Central memory CD4-positive, alpha-beta T cell (primary cell): ENCODE measurements around the gene HSPG2.
"Not testable (repeated sequence)": the region's sequence is repeated elsewhere in the genome, so short reads cannot be mapped to it uniquely, and the experiment has no call there.

Source experiments
- DNase-seq: peaks from one replicate; pipeline ENCODE4 v3.0.0; 2022

The HSPG2 gene

GRCh38 chr1:21932127-21932526 is 5.0 kb downstream of the HSPG2 start:
- no peak for DNase-seq

GRCh38 chr1:21931171-21932093 is 5.7 kb downstream of the HSPG2 start:
- DNase-seq = no peak

GRCh38 chr1:21930629-21931170 is 6.4 kb downstream of the HSPG2 start:
- DNase-seq = no peak

GRCh38 chr1:21930080-21930571 is 7.0 kb downstream of the HSPG2 start:
- DNase-seq = no peak

- no peak for DNase-seq
Measured at GRCh38 chr1:21927533-21928237, 9.4 kb downstream of the HSPG2 start.

- no peak for DNase-seq
Measured at GRCh38 chr1:21926814-21927532, 10.1 kb downstream of the HSPG2 start.

GRCh38 chr1:21926065-21926464 is 11.0 kb downstream of the HSPG2 start:
- no peak for DNase-seq

- DNase-seq = no peak
Measured at GRCh38 chr1:21925334-21925940, 11.7 kb downstream of the HSPG2 start.

- no peak for DNase-seq
Measured at GRCh38 chr1:21924503-21925005, 12.6 kb downstream of the HSPG2 start.

- DNase-seq = no peak
Measured at GRCh38 chr1:21922090-21923013, 14.8 kb downstream of the HSPG2 start.

GRCh38 chr1:21921100-21921875 is 15.8 kb downstream of the HSPG2 start:
- DNase-seq = no peak

GRCh38 chr1:21919520-21919919 is 17.6 kb downstream of the HSPG2 start:
- no peak for DNase-seq

GRCh38 chr1:21917239-21917631 is 19.9 kb downstream of the HSPG2 start:
- DNase-seq = not testable (repeated sequence)

- DNase-seq = no peak
Measured at GRCh38 chr1:21916447-21917238, 20.5 kb downstream of the HSPG2 start.

- no peak for DNase-seq
Measured at GRCh38 chr1:21914880-21915640, 22.1 kb downstream of the HSPG2 start.

GRCh38 chr1:21914450-21914849 is 22.7 kb downstream of the HSPG2 start:
- DNase-seq = no peak

GRCh38 chr1:21913763-21914162 is 23.3 kb downstream of the HSPG2 start:
- no peak for DNase-seq

GRCh38 chr1:21913258-21913657 is 23.9 kb downstream of the HSPG2 start:
- no peak for DNase-seq
